ENCODE data around the gene MCCC2.

GRCh38 chr5:71621741-71622140 is 34.6 kb downstream of the MCCC2 start:
- no peak for TF ChIP-seq FOXA1 (IDR thresholded peaks at IDR 0.05)
- TF ChIP-seq RAD21 (IDR thresholded peaks at IDR 0.05): no peak
- no peak for TF ChIP-seq GABPA (IDR thresholded peaks at IDR 0.05 in 1 of 2, conservative IDR thresholded peaks at IDR 0.05 in 1 of 2)
- no peak for TF ChIP-seq MAX (IDR thresholded peaks at IDR 0.05)
- no peak for TF ChIP-seq CTCF (IDR thresholded peaks at IDR 0.05; ENCODE audit: low read depth, low read length, missing input control)
- TF ChIP-seq RXRA (IDR thresholded peaks at IDR 0.05): no peak
- no peak for TF ChIP-seq REST (IDR thresholded peaks at IDR 0.05)
- no peak for TF ChIP-seq ZBTB33 (IDR thresholded peaks at IDR 0.05)
- TF ChIP-seq ATF3 (IDR thresholded peaks at IDR 0.05): no peak
- TF ChIP-seq YY1 (IDR thresholded peaks at IDR 0.05): no peak
- no peak for TF ChIP-seq EGR1 (IDR thresholded peaks at IDR 0.05; ENCODE audit: low read depth in 2 of 2)
- no peak for TF ChIP-seq TAF1 (conservative IDR thresholded peaks at IDR 0.05)
- no peak for TF ChIP-seq JUND (IDR thresholded peaks at IDR 0.05)
